GM19239 (cell line): ENCODE data around the gene RRP36.

ENCODE experiments used
- DNase-seq: peaks from one replicate; pipeline ENCODE4 v3.0.0; 2011; ENCODE audit warnings: low spot score; ENCODE audit not compliant: insufficient read length
- FAIRE-seq: peaks from 2 replicates; lab custom pipeline; 2011; peaks lifted over from hg19 to GRCh38; lab: Jason Lieb, UNC

The RRP36 gene

GRCh38 chr6:43060034-43060754 lies 38.8 kb downstream of the RRP36 start:
- FAIRE-seq (no peak), DNase-seq (no peak)

- DNase-seq (no peak), FAIRE-seq (no peak)
These were observed 39.6 kb downstream of the RRP36 start for GRCh38 chr6:43060755-43061633.

GRCh38 chr6:43061861-43062260 lies 40.4 kb downstream of the RRP36 start:
- DNase-seq, result no peak

GRCh38 chr6:43062818-43063217 lies 41.4 kb downstream of the RRP36 start:
- FAIRE-seq (no peak), DNase-seq (no peak)

More at GRCh38 chr6:43061861-43062260, 40.4 kb downstream of the RRP36 start:
- FAIRE-seq, result no peak

- FAIRE-seq, result peak; percentile 85
- peak; percentile 68 for DNase-seq
These were observed 48.7 kb downstream of the RRP36 start for GRCh38 chr6:43070028-43070632.

- DNase-seq, result no peak
- FAIRE-seq, result no peak
These were observed 53.6 kb downstream of the RRP36 start for GRCh38 chr6:43074847-43075669.

- no peak for DNase-seq
- no peak for FAIRE-seq
These were observed 54.4 kb downstream of the RRP36 start, which contains the start of gene PTK7 for GRCh38 chr6:43075670-43076463. PTK7 (plus strand) TSS chr6:43076314; CDS start chr6:43076489, 175 bp downstream.

GRCh38 chr6:43076464-43077332 lies 55.3 kb downstream of the RRP36 start:
- no peak for FAIRE-seq
- no peak for DNase-seq

GRCh38 chr6:43077333-43077809 lies 55.9 kb downstream of the RRP36 start:
- DNase-seq, result no peak
- no peak for FAIRE-seq

GRCh38 chr6:43077981-43078511 lies 56.6 kb downstream of the RRP36 start:
- DNase-seq, result no peak

GRCh38 chr6:43078691-43079090 lies 57.3 kb downstream of the RRP36 start:
- no peak for FAIRE-seq
- DNase-seq, result no peak

More at GRCh38 chr6:43077981-43078511, 56.6 kb downstream of the RRP36 start:
- FAIRE-seq, result no peak
